GM12892 (cell line): Measurements from ENCODE around the gene FAM217A.

Source experiments
- DNase-seq: peaks from one replicate; pipeline ENCODE4 v3.0.0; 2011; ENCODE audit not compliant: insufficient read length
- FAIRE-seq: peaks from 2 replicates; lab custom pipeline; 2011; peaks lifted over from hg19 to GRCh38; lab: Jason Lieb, UNC
- POLR2A ChIP-seq: IDR thresholded peaks from 2 replicates; pipeline ENCODE4 v1.6.1; 2011; ENCODE audit warnings: low read depth, low read length, control low read depth
- POLR2AphosphoS5 ChIP-seq: IDR thresholded peaks from 2 replicates; pipeline ENCODE4 v1.6.1; 2011; ENCODE audit warnings: low read depth, low read length, control low read depth
- TAF1 ChIP-seq: IDR thresholded peaks from 2 replicates; pipeline ENCODE4 v1.6.1; 2011; ENCODE audit warnings: low read depth, mild to moderate bottlenecking, control low read depth, low read length, borderline replicate concordance

FAM217A gene

GRCh38 chr6:4036581-4036980, 42.4 kb downstream of the FAM217A start:
- no peak for TF ChIP-seq POLR2A
- no peak for TF ChIP-seq TAF1
- TF ChIP-seq POLR2AphosphoS5, result no peak
- FAIRE-seq, result no peak

GRCh38 chr6:4032475-4032874, 46.5 kb downstream of the FAM217A start:
- FAIRE-seq, result no peak
- TF ChIP-seq POLR2A (no peak), TAF1 (no peak), POLR2AphosphoS5 (no peak)

More at GRCh38 chr6:4036581-4036980, 42.4 kb downstream of the FAM217A start:
- DNase-seq, result no peak

GRCh38 chr6:4031442-4031841, 47.5 kb downstream of the FAM217A start:
- no peak for FAIRE-seq
- TF ChIP-seq POLR2A (no peak), POLR2AphosphoS5 (no peak), TAF1 (no peak)
- DNase-seq, result no peak

More at GRCh38 chr6:4032475-4032874, 46.5 kb downstream of the FAM217A start:
- no peak for DNase-seq

GRCh38 chr6:4030669-4031068, 48.3 kb downstream of the FAM217A start:
- TF ChIP-seq POLR2AphosphoS5, result no peak
- no peak for TF ChIP-seq POLR2A
- TF ChIP-seq TAF1, result no peak
- no peak for FAIRE-seq
- DNase-seq, result no peak

GRCh38 chr6:4029687-4030086, 49.2 kb downstream of the FAM217A start:
- FAIRE-seq, result no peak

GRCh38 chr6:4028051-4028450, 50.9 kb downstream of the FAM217A start:
- DNase-seq (no peak), FAIRE-seq (no peak)
- TF ChIP-seq TAF1, result no peak
- no peak for TF ChIP-seq POLR2A
- no peak for TF ChIP-seq POLR2AphosphoS5

More at GRCh38 chr6:4029687-4030086, 49.2 kb downstream of the FAM217A start:
- TF ChIP-seq POLR2A (no peak), TAF1 (no peak)
- no peak for DNase-seq

- no peak for DNase-seq
- TF ChIP-seq POLR2AphosphoS5, result no peak
- no peak for TF ChIP-seq TAF1
- no peak for TF ChIP-seq POLR2A
- FAIRE-seq, result no peak
These were observed 53.3 kb downstream of the FAM217A start for GRCh38 chr6:4025681-4026080.

- FAIRE-seq (no peak), DNase-seq (no peak)
- TF ChIP-seq POLR2AphosphoS5, result no peak
- no peak for TF ChIP-seq POLR2A
- TF ChIP-seq TAF1, result no peak
These were observed 55.7 kb downstream of the FAM217A start for GRCh38 chr6:4023240-4023639.

GRCh38 chr6:4021854-4022695, 56.9 kb downstream of the FAM217A start:
- FAIRE-seq, result no peak
- TF ChIP-seq POLR2AphosphoS5 (no peak), POLR2A (no peak), TAF1 (no peak)
- DNase-seq, result no peak

- DNase-seq (peak; percentile 35), FAIRE-seq (peak; percentile 80)
- TF ChIP-seq POLR2A (peak; percentile 84), POLR2AphosphoS5 (peak; percentile 84), TAF1 (peak; percentile 64; the same call in 1 of the 2 replicates)
These were observed 57.6 kb downstream of the FAM217A start for GRCh38 chr6:4021133-4021853.

GRCh38 chr6:4020822-4021132, 58.2 kb downstream of the FAM217A start:
- FAIRE-seq (no peak), DNase-seq (no peak)
- TF ChIP-seq POLR2AphosphoS5 (no peak), POLR2A (no peak), TAF1 (no peak)
